Tibial nerve (tissue), 4 donors: ENCODE data around the gene SAG. TPM values are rescaled to one million over a fixed set of nuclear protein-coding genes. Genes with fewer than 3 reads are reported as not detected.

ENCODE experiments used
- DNase-seq, 2 donors: peaks; one replicate each; pipeline ENCODE4 v3.0.0-alpha.2; 2019; ENCODE audit warnings: low spot score in 2 of 2
- H3K27ac ChIP-seq, 4 donors: fragments of 200-600 bp; sonication (generic) in 3 of 4; one replicate each; pipeline ENCODE4 v1.5.1; 2017 to 2019; ENCODE audit warnings: mild to moderate bottlenecking in 1 of 4
- H3K27me3 ChIP-seq, 2 donors: fragments of 200-600 bp; sonication (generic) in 1 of 2; one replicate each; pipeline versions ENCODE4 v1.5.1 to v1.6.0; 2017 to 2019
- H3K36me3 ChIP-seq, 3 donors: fragments of 200-600 bp; sonication (generic); one replicate each; pipeline ENCODE4 v1.5.1; 2018 to 2019
- H3K4me1 ChIP-seq, 4 donors: fragments of 200-600 bp; sonication (generic) in 3 of 4; one replicate each; pipeline ENCODE4 v1.5.1; 2017 to 2019
- H3K4me3 ChIP-seq, 4 donors: fragments of 200-600 bp; sonication (generic) in 3 of 4; one replicate each; pipeline ENCODE4 v1.5.1; 2017 to 2019; ENCODE audit warnings: mild to moderate bottlenecking in 1 of 4, moderate library complexity in 1 of 4
- H3K9me3 ChIP-seq, 4 donors: fragments of 200-600 bp; sonication (generic) in 3 of 4; one replicate each; pipeline ENCODE4 v1.5.1; 2017 to 2019
- CTCF ChIP-seq, 5 experiments: fragments of 200-600 bp in 3 of 5; fragments of 450-650 bp in 2 of 5; sonication (generic) in 3 of 5; IDR thresholded peaks; one replicate each; pipeline ENCODE4 v1.5.1; 2016 to 2019; ENCODE audit warnings: antibody characterized with exemption in 5 of 5, mild to moderate bottlenecking in 3 of 5, moderate library complexity in 2 of 5
- EP300 ChIP-seq, 2 donors: sonication (generic); formaldehyde crosslinking; IDR thresholded peaks; one replicate each; pipeline ENCODE4 v1.6.1; 2017; ENCODE audit warnings: antibody characterized with exemption in 2 of 2, mild to moderate bottlenecking in 1 of 2
- POLR2A ChIP-seq, 2 donors: fragments of 450-650 bp; IDR thresholded peaks; one replicate each; pipeline ENCODE4 v1.6.1; 2017; ENCODE audit warnings: antibody characterized with exemption in 2 of 2, mild to moderate bottlenecking in 2 of 2, moderate library complexity in 2 of 2
- WGBS, 2 donors: methylation state at CpG; one replicate each; pipeline ENCODE4 v1.1.5; 2018; 5-methylcytosine and 5-hydroxymethylcytosine counted together
- total RNA-seq, 4 donors: library from RNA; depleted of rRNA; stranded (reverse); fragments of >200 nt; gene quantifications; one replicate each; pipeline ENCODE4 v1.1.0, GENCODE V29; 2016

Gene SAG
- total RNA-seq, 4 donors from 2014 or later: not detected

- 88 to 93% methylated on average over 5 of the region's 5 CpGs for WGBS, 2 donors
- Histone ChIP-seq H3K9me3 (no peaks in the 10 kb centered on the region), H3K4me1 (no peaks in the 10 kb centered on the region), H3K27ac (no peak overlapping the region), H3K27me3 (no peaks in the 10 kb centered on the region), H3K36me3 (peaks cover 0 to 99% (median 39%) of the 10 kb centered on the region in 3 donors), H3K4me3 (no peak overlapping the region)
- TF ChIP-seq POLR2A (IDR thresholded peaks at IDR 0.05) (no peak), EP300 (IDR thresholded peaks at IDR 0.05) (no peak), CTCF (IDR thresholded peaks at IDR 0.05) (no peak)
- DNase-seq: no peak
Measured at GRCh38 chr2:233262562-233262961, 45.1 kb upstream of the SAG start.

GRCh38 chr2:233263045-233263570 is 44.5 kb upstream of the SAG start:
- no peak for DNase-seq
- Histone ChIP-seq H3K4me1 (no peaks in the 10 kb centered on the region), H3K27ac (no peak overlapping the region), H3K27me3 (no peaks in the 10 kb centered on the region), H3K4me3 (no peak overlapping the region), H3K9me3 (no peaks in the 10 kb centered on the region), H3K36me3 (peaks cover 0 to 99% (median 39%) of the 10 kb centered on the region in 3 donors)
- 92 to 95% methylated on average over 6 of the region's 6 CpGs for WGBS, 2 donors
- TF ChIP-seq POLR2A (IDR thresholded peaks at IDR 0.05): no peak
- no peak for TF ChIP-seq EP300 (IDR thresholded peaks at IDR 0.05)
- no peak for TF ChIP-seq CTCF (IDR thresholded peaks at IDR 0.05)

DNA sequence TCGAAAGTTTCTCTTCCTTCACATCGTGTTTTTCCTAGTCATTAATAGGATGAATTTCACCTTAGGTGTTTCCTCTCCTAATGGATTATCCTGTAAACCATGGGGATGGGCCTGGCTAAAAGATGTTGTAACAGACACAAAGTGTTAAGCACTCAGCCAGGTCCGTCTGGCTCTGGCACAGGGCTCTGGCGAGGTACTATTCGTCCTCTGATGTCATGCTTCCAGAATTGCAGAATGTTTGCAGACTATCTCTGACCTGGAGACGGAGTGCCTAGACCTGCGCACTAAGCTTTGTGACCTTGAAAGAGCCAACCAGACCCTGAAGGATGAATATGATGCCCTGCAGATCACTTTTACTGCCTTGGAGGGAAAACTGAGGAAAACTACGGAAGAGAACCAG is 42.9 kb upstream of the SAG start:
- no peaks in the 10 kb centered on the region for H3K27me3 ChIP-seq
- 79 to 84% methylated on average over 8 of the region's 8 CpGs for WGBS, 2 donors
- no peak overlapping the region for H3K27ac ChIP-seq
- no peak for TF ChIP-seq CTCF (IDR thresholded peaks at IDR 0.05)
- TF ChIP-seq POLR2A (IDR thresholded peaks at IDR 0.05): no peak
- no peak for TF ChIP-seq EP300 (IDR thresholded peaks at IDR 0.05)
- no peak for DNase-seq
- H3K9me3 ChIP-seq: no peaks in the 10 kb centered on the region
- peaks cover 0 to 99% (median 35%) of the 10 kb centered on the region in 3 donors for H3K36me3 ChIP-seq
- H3K4me1 ChIP-seq: no peaks in the 10 kb centered on the region
- H3K4me3 ChIP-seq: no peak overlapping the region

GRCh38 chr2:233265899-233266431 is 41.7 kb upstream of the SAG start:
- no peaks in the 10 kb centered on the region for H3K4me1 ChIP-seq
- H3K9me3 ChIP-seq: no peaks in the 10 kb centered on the region
- TF ChIP-seq CTCF (IDR thresholded peaks at IDR 0.05) (no peak), POLR2A (IDR thresholded peaks at IDR 0.05) (no peak), EP300 (IDR thresholded peaks at IDR 0.05) (no peak)
- H3K36me3 ChIP-seq: peaks cover 2 to 99% (median 31%) of the 10 kb centered on the region in 3 donors
- H3K27ac ChIP-seq: no peak overlapping the region
- WGBS, 2 donors: 91 to 96% methylated on average over 10 of the region's 10 CpGs
- no peak for DNase-seq
- no peak overlapping the region for H3K4me3 ChIP-seq
- no peaks in the 10 kb centered on the region for H3K27me3 ChIP-seq

DNA sequence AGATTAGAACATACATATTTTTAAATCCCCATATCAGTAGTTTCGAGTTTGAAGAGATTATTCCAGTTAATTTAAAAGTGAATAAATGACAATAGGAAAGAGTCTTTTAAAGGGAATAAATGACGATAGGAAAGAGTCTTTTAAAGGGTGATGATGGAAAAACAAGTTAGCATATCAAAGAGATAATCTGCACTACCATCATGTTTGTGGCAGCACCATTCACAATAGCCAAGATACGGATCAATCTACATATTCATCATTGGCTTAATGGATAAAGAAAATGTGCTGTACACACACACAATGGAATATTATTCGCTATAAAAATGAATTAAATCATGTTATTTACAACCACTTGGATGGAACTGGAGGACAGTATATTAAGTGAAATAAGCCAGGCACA is 41.1 kb upstream of the SAG start:
- Histone ChIP-seq H3K9me3 (no peaks in the 10 kb centered on the region), H3K27me3 (no peaks in the 10 kb centered on the region), H3K4me3 (no peak overlapping the region), H3K4me1 (no peaks in the 10 kb centered on the region), H3K36me3 (peaks cover 2 to 99% (median 31%) of the 10 kb centered on the region in 3 donors), H3K27ac (no peak overlapping the region)
- WGBS, 2 donors: 93 to 94% methylated on average over 4 of the region's 4 CpGs
- DNase-seq: no peak
- TF ChIP-seq CTCF (IDR thresholded peaks at IDR 0.05) (no peak), EP300 (IDR thresholded peaks at IDR 0.05) (no peak), POLR2A (IDR thresholded peaks at IDR 0.05) (no peak)
